WTC11 (cell line): ENCODE results near the gene LGR6. TPM values are rescaled to one million over a fixed set of nuclear protein-coding genes. Genes with fewer than 3 reads are reported as not detected.

Source experiments
- ATAC-seq: fragments of 200-7000 bp; cut with Tn5 transposase; 2 replicates; pipeline ENCODE4 v1.10.0; 2021; ENCODE audit warnings: mild to moderate bottlenecking, moderate library complexity
- CTCF ChIA-PET: fragments of 300-600 bp; sonication (Branson Sonifier 250); formaldehyde crosslinking; loops from one replicate; lab custom pipeline; 2021; ENCODE audit warnings: antibody characterized with exemption; lab: Charles Lee
- POLR2A ChIA-PET: fragments of 350-600 bp; sonication (Branson Sonifier 250); formaldehyde crosslinking; loops from one replicate; lab custom pipeline; 2021; ENCODE audit warnings: antibody characterized with exemption; lab: Charles Lee
- DNase-seq: peaks from one replicate; pipeline ENCODE4 v3.0.0; 2021; ENCODE audit warnings: low spot score
- H3K27ac Mint-ChIP-seq: 2 replicates; pipeline ENCODE4 v1.8.0; 2021; ENCODE audit warnings: mixed read lengths
- H3K27me3 Mint-ChIP-seq: 2 replicates; pipeline ENCODE4 v1.8.0; 2021; ENCODE audit warnings: low read depth, mild to moderate bottlenecking, moderate library complexity, mixed read lengths
- H3K36me3 Mint-ChIP-seq: 2 replicates; pipeline ENCODE4 v1.8.0; 2021; ENCODE audit warnings: mixed read lengths
- H3K4me1 Mint-ChIP-seq: 2 replicates; pipeline ENCODE4 v1.8.0; 2022; ENCODE audit warnings: mixed read lengths
- H3K4me3 Mint-ChIP-seq: 2 replicates; pipeline ENCODE4 v1.8.0; 2021; ENCODE audit warnings: mild to moderate bottlenecking, moderate library complexity, mixed read lengths
- H3K9me3 Mint-ChIP-seq: 2 replicates; pipeline ENCODE4 v1.8.0; 2021; ENCODE audit warnings: mixed read lengths
- ARID4B ChIP-seq: sonication (generic); formaldehyde crosslinking; IDR thresholded peaks from 2 replicates; pipeline ENCODE4 v1.8.0; 2023; ENCODE audit warnings: missing genetic modification reagents, mild to moderate bottlenecking, borderline replicate concordance
- FOXP1 ChIP-seq: sonication (generic); formaldehyde crosslinking; IDR thresholded peaks from 2 replicates; pipeline ENCODE4 v1.8.0; 2022; ENCODE audit warnings: missing genetic modification reagents, mild to moderate bottlenecking, moderate library complexity, borderline replicate concordance
- GRHL2 ChIP-seq: fragments of 250-450 bp; sonication (Bioruptor Pico); IDR thresholded peaks from 2 replicates; pipeline ENCODE4 v1.8.0; 2022; ENCODE audit warnings: mild to moderate bottlenecking, moderate library complexity; ENCODE audit not compliant: insufficient replicate concordance, severe bottlenecking
- GTF2I ChIP-seq: fragments of 250-450 bp; sonication (Bioruptor Pico); conservative IDR thresholded peaks from 2 replicates; pipeline ENCODE4 v1.4.0; 2021; ENCODE audit warnings: mild to moderate bottlenecking
- HMGA2 ChIP-seq: fragments of 250-450 bp; sonication (Bioruptor Pico); IDR thresholded peaks from 2 replicates; pipeline ENCODE4 v1.4.0; 2021; ENCODE audit warnings: mild to moderate bottlenecking, moderate library complexity
- KAT7 ChIP-seq: sonication (generic); formaldehyde crosslinking; IDR thresholded peaks from 2 replicates; pipeline ENCODE4 v1.8.1; 2023; ENCODE audit warnings: missing genetic modification reagents, mild to moderate bottlenecking, borderline replicate concordance
- MXD4 ChIP-seq: fragments of 250-450 bp; sonication (Bioruptor Pico); IDR thresholded peaks from 2 replicates; pipeline ENCODE4 v1.8.0; 2021; ENCODE audit warnings: mild to moderate bottlenecking, moderate library complexity, borderline replicate concordance
- NR1H2 ChIP-seq: sonication (generic); formaldehyde crosslinking; IDR thresholded peaks from 2 replicates; pipeline ENCODE4 v1.9.0; 2021; ENCODE audit warnings: mild to moderate bottlenecking, moderate library complexity, missing genetic modification reagents
- SMAD3 ChIP-seq: sonication (generic); formaldehyde crosslinking; IDR thresholded peaks from 2 replicates; pipeline ENCODE4 v1.8.0; 2022; ENCODE audit warnings: missing genetic modification reagents, mild to moderate bottlenecking, borderline replicate concordance
- TEAD1 ChIP-seq: sonication (generic); formaldehyde crosslinking; IDR thresholded peaks from 2 replicates; pipeline ENCODE4 v1.8.0; 2022; ENCODE audit warnings: mild to moderate bottlenecking, missing genetic modification reagents
- ZBTB43 ChIP-seq: sonication (generic); formaldehyde crosslinking; IDR thresholded peaks from 2 replicates; pipeline ENCODE4 v1.8.1; 2023; ENCODE audit warnings: mild to moderate bottlenecking, missing genetic modification reagents
- ZNF121 ChIP-seq: sonication (generic); formaldehyde crosslinking; IDR thresholded peaks from 2 replicates; pipeline ENCODE4 v1.8.0; 2023; ENCODE audit warnings: missing genetic modification reagents
- ZNF425 ChIP-seq: fragments of 250-450 bp; sonication (Bioruptor Pico); conservative IDR thresholded peaks from 2 replicates; pipeline ENCODE4 v1.9.0; 2021; ENCODE audit warnings: mild to moderate bottlenecking
- ZNF671 ChIP-seq: fragments of 250-450 bp; sonication (Bioruptor Pico); IDR thresholded peaks from 2 replicates; pipeline ENCODE4 v1.8.0; 2021; ENCODE audit warnings: mild to moderate bottlenecking
- ZSCAN18 ChIP-seq: fragments of 250-450 bp; sonication (Bioruptor Pico); IDR thresholded peaks from 2 replicates; pipeline ENCODE4 v2.1.2; 2022; ENCODE audit warnings: mild to moderate bottlenecking, moderate library complexity
- total RNA-seq: library from RNA; stranded (reverse); gene quantifications from 3 replicates; pipeline ENCODE4 v1.2.3, GENCODE V29; 2021

Gene LGR6
- total RNA-seq, 1 experiment from 2014 or later: 1.1 TPM

GRCh38 chr1:202367271-202367670 is 173.7 kb downstream of the LGR6 start:
- no peaks in the 10 kb centered on the region for H3K9me3 Mint-ChIP-seq
- H3K4me3 Mint-ChIP-seq: no peak overlapping the region
- ChIA-PET CTCF (no interaction called here), POLR2A (no interaction called here)
- DNase-seq (no peak), ATAC-seq (no peak)
- H3K27ac Mint-ChIP-seq: no peak overlapping the region
- no peaks in the 10 kb centered on the region; the same call in 1 of the 2 replicates for H3K27me3 Mint-ChIP-seq
- TF ChIP-seq ZNF671 (CRISPR knock-in tag): no peak
- TF ChIP-seq ZNF425 (CRISPR knock-in tag): no peak
- TF ChIP-seq GRHL2 (CRISPR knock-in tag): no peak
- no peak for TF ChIP-seq ARID4B (CRISPR knock-in tag)
- TF ChIP-seq TEAD1 (CRISPR knock-in tag): no peak
- TF ChIP-seq ZBTB43 (CRISPR knock-in tag): no peak
- no peak for TF ChIP-seq NR1H2
- no peak for TF ChIP-seq MXD4 (CRISPR knock-in tag)
- no peak for TF ChIP-seq ZSCAN18 (CRISPR knock-in tag)
- no peak for TF ChIP-seq HMGA2 (CRISPR knock-in tag)
- TF ChIP-seq SMAD3: no peak
- TF ChIP-seq KAT7: no peak
- no peak for TF ChIP-seq ZNF121 (CRISPR knock-in tag)
- TF ChIP-seq FOXP1 (CRISPR knock-in tag): no peak
- TF ChIP-seq GTF2I (CRISPR knock-in tag): no peak
- H3K4me1 Mint-ChIP-seq: peaks cover 38% of the 10 kb centered on the region
- H3K36me3 Mint-ChIP-seq: peaks cover 3% of the 10 kb centered on the region; the same call in 1 of the 2 replicates

Other genes with a start within 250 kb of the LGR6 start
- gene LMOD1, start 247.3 kb upstream of the LGR6 start, total RNA-seq: 1.5 to 1.9 TPM (median 1.6 TPM) in 3 replicates
- 50.3 to 56.1 TPM (median 51.2 TPM) in 3 replicates for gene TIMM17A, start 238.3 kb upstream of the LGR6 start, total RNA-seq
- 57.4 to 61.6 TPM (median 59.2 TPM) in 3 replicates for gene RNPEP, start 211.2 kb upstream of the LGR6 start, total RNA-seq
- gene ELF3, start 183.2 kb upstream of the LGR6 start, total RNA-seq: 13.7 to 15.0 TPM (median 14.4 TPM) in 3 replicates
- 0.07 to 0.16 TPM (median 0.09 TPM) in 3 replicates for gene GPR37L1, start 70.9 kb upstream of the LGR6 start, total RNA-seq
- gene ARL8A, start 49.1 kb upstream of the LGR6 start, total RNA-seq: 47.2 to 58.5 TPM (median 50.9 TPM) in 3 replicates
- 0.98 to 1.1 TPM (median 1.1 TPM) in 3 replicates for gene PTPN7, start 33.2 kb upstream of the LGR6 start, total RNA-seq
- 43.9 to 51.6 TPM (median 49.8 TPM) in 3 replicates for gene UBE2T, start 148.1 kb downstream of the LGR6 start, total RNA-seq
- gene PPP1R12B, start 154.9 kb downstream of the LGR6 start, total RNA-seq: 19.2 to 22.6 TPM (median 19.8 TPM) in 3 replicates